ENCODE results near the gene TTYH2. TPM values are rescaled to one million over a fixed set of nuclear protein-coding genes. Genes with fewer than 3 reads are reported as not detected.

Gene TTYH2
- total RNA-seq, 3 donors from 2014 or later (not counting 1 experiment from before 2014, with no cell fraction given), result 4.3 to 7.9 (median 4.8) TPM

DNA sequence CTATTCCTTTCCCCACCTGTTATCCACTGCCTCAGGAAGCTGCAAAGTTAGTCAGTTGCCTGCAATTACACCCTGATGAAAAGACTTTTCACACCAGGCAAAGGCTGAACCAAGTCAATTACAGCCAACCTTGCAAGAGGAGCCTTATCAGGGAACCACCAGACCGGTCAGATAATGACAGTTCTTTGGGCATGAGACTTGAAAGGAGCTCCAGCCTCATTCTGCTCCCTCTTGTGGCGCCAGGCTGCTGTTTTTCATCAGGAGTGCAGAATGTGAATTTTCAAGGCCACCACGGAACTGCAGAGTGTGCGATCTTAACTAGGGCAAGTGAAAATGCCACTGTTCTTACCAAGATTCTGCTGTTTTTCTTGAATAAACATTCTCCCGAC lies 83.2 kb downstream of the TTYH2 start:
- TF ChIP-seq, protein P1, sequence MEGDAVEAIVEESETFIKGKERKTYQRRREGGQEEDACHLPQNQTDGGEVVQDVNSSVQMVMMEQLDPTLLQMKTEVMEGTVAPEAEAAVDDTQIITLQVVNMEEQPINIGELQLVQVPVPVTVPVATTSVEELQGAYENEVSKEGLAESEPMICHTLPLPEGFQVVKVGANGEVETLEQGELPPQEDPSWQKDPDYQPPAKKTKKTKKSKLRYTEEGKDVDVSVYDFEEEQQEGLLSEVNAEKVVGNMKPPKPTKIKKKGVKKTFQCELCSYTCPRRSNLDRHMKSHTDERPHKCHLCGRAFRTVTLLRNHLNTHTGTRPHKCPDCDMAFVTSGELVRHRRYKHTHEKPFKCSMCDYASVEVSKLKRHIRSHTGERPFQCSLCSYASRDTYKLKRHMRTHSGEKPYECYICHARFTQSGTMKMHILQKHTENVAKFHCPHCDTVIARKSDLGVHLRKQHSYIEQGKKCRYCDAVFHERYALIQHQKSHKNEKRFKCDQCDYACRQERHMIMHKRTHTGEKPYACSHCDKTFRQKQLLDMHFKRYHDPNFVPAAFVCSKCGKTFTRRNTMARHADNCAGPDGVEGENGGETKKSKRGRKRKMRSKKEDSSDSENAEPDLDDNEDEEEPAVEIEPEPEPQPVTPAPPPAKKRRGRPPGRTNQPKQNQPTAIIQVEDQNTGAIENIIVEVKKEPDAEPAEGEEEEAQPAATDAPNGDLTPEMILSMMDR (IDR thresholded peaks at IDR 0.05), result peak; percentile 11
- H3K4me3 ChIP-seq (ENCODE audit: low read length), result no peak overlapping the region
- H3K4me1 ChIP-seq (ENCODE audit: control insufficient read depth, insufficient read depth, low read length), result peaks cover 5% of the 10 kb centered on the region
- no peaks in the 10 kb centered on the region for H3K27me3 ChIP-seq (ENCODE audit: control insufficient read depth, insufficient read depth, low read length)
- no peaks in the 10 kb centered on the region for H3K9me3 ChIP-seq (ENCODE audit: control insufficient read depth, insufficient read depth, low read length)
- H3K27ac ChIP-seq (ENCODE audit: low read length), result no peak overlapping the region
- peak in 1 of 2 donors; percentile 68 for DNase-seq
- intact Hi-C loops (cut with micrococcal nuclease), result no loop called here
- Mint-ChIP-seq H3K4me3 (no peak overlapping the region), H3K27me3 (ENCODE audit: low read depth in 2 of 2) (no peaks in the 10 kb centered on the region), H3K27ac (no peak overlapping the region), H3K9me3 (no peaks in the 10 kb centered on the region), H3K36me3 (no peaks in the 10 kb centered on the region), H3K4me1 (peaks cover 0 to 5% of the 10 kb centered on the region in 2 donors)
- 6% methylated on average over 5 of the region's 5 CpGs for WGBS (ENCODE audit: insufficient coverage)
- peak; percentile 42 to 61 (median 44) for ATAC-seq
- H3K36me3 ChIP-seq (ENCODE audit: control insufficient read depth, insufficient read depth, low read length), result no peaks in the 10 kb centered on the region

DNA sequence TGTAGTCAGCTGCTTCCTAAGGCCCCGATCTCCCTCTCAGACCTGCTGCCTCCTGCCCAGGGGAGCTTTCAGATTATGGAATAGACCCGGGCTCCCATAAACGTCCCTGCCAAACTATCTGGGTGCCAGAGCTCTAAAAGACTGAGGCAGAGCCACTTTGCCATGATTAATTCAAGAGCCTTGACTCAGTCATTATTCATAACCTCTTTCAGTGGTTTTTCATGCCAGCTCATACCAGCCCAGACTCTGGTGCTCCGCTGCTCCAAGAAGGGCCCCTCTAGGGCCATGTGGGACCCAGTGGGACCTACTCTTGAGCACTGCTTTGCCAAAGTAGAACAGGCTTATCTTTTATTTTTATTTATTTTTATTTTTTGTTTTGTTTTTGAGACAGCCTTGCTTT lies 84.6 kb downstream of the TTYH2 start:
- ATAC-seq (no peak), DNase-seq (no peak)
- H3K27ac Mint-ChIP-seq, result no peak overlapping the region
- WGBS (ENCODE audit: insufficient coverage), result 82% methylated on average over 4 of the region's 4 CpGs
- H3K4me3 ChIP-seq (ENCODE audit: low read length), result no peak overlapping the region
- H3K27ac ChIP-seq (ENCODE audit: low read length), result no peak overlapping the region
- intact Hi-C loops (cut with micrococcal nuclease), result no loop called here
- no peak overlapping the region for H3K4me3 Mint-ChIP-seq
- H3K36me3 ChIP-seq (ENCODE audit: control insufficient read depth, insufficient read depth, low read length), result no peaks in the 10 kb centered on the region
- peaks cover 0 to 5% of the 10 kb centered on the region in 2 donors for H3K4me1 Mint-ChIP-seq
- no peaks in the 10 kb centered on the region for H3K36me3 Mint-ChIP-seq
- H3K9me3 ChIP-seq (ENCODE audit: control insufficient read depth, insufficient read depth, low read length), result no peaks in the 10 kb centered on the region
- no peaks in the 10 kb centered on the region for H3K27me3 ChIP-seq (ENCODE audit: control insufficient read depth, insufficient read depth, low read length)
- H3K4me1 ChIP-seq (ENCODE audit: control insufficient read depth, insufficient read depth, low read length), result peaks cover 5% of the 10 kb centered on the region
- no peaks in the 10 kb centered on the region for H3K27me3 Mint-ChIP-seq (ENCODE audit: low read depth in 2 of 2)
- TF ChIP-seq, protein P1 (IDR thresholded peaks at IDR 0.05), result no peak
- H3K9me3 Mint-ChIP-seq, result no peaks in the 10 kb centered on the region

DNA sequence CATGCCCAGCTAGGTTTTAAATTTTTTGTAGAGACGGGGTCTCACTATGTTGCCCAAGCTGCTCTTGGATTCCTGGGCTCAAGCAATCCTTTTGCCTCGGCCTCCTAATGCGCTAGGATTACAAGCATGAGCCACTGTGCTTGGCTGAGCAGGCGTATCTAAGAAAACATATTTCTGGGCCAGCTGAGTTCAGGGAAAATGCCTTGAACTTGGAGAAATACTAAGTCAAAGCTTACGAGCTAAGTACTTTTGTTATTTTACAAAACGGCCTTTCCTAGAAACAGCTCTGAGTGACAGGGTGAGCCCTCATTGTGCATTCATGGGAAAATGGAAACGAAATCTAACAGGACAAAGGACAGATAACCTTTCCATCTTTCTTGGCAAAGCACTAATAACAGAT lies 85.4 kb downstream of the TTYH2 start:
- Mint-ChIP-seq H3K9me3 (no peaks in the 10 kb centered on the region), H3K36me3 (no peaks in the 10 kb centered on the region), H3K4me3 (no peak overlapping the region), H3K27me3 (ENCODE audit: low read depth in 2 of 2) (no peaks in the 10 kb centered on the region), H3K27ac (no peak overlapping the region), H3K4me1 (peaks cover 0 to 5% of the 10 kb centered on the region in 2 donors)
- WGBS (ENCODE audit: insufficient coverage), result 94% methylated on average over 7 of the region's 7 CpGs
- no peak overlapping the region for H3K27ac ChIP-seq (ENCODE audit: low read length)
- ATAC-seq (no peak), DNase-seq (no peak)
- intact Hi-C loops (cut with micrococcal nuclease), result no loop called here
- TF ChIP-seq, protein P1 (IDR thresholded peaks at IDR 0.05), result no peak
- H3K4me3 ChIP-seq (ENCODE audit: low read length), result no peak overlapping the region
- H3K36me3 ChIP-seq (ENCODE audit: control insufficient read depth, insufficient read depth, low read length), result no peaks in the 10 kb centered on the region
- H3K9me3 ChIP-seq (ENCODE audit: control insufficient read depth, insufficient read depth, low read length), result no peaks in the 10 kb centered on the region
- peaks cover 5% of the 10 kb centered on the region for H3K4me1 ChIP-seq (ENCODE audit: control insufficient read depth, insufficient read depth, low read length)
- H3K27me3 ChIP-seq (ENCODE audit: control insufficient read depth, insufficient read depth, low read length), result no peaks in the 10 kb centered on the region

Data from natural killer cell (primary cell).